SH-SY5Y (cell line): ENCODE measurements around the gene NCF4.

Source experiments
- GATA2 ChIP-seq: IDR thresholded peaks from 2 replicates; pipeline ENCODE4 v1.6.1; 2011; ENCODE audit warnings: mild to moderate bottlenecking, low read depth, low read length
- GATA3 ChIP-seq: IDR thresholded peaks from 2 replicates; pipeline ENCODE4 v1.6.1; 2011; ENCODE audit warnings: low read depth, mild to moderate bottlenecking, low read length, moderate library complexity

The NCF4 gene

DNA sequence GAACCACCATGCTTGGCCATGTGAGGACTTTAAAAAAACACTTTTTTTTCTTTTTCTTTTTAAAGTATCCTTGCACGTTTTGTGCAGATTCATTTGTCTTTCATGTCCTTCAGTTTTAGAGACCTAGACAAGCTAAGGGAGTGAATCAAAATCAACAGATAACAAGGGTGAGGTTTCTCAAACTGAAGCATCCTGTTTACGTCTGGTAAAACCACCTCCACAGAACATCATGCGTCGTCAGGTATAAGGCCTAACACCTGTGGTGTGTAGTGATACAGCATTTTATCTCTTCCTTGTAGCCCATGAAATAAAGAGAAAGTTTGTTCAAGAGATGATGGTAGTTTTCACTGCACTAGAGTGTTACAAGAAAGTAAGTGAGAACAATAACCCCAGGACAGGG, 26.4 kb downstream of the NCF4 start:
- no peak for TF ChIP-seq GATA3
- no peak for TF ChIP-seq GATA2

DNA sequence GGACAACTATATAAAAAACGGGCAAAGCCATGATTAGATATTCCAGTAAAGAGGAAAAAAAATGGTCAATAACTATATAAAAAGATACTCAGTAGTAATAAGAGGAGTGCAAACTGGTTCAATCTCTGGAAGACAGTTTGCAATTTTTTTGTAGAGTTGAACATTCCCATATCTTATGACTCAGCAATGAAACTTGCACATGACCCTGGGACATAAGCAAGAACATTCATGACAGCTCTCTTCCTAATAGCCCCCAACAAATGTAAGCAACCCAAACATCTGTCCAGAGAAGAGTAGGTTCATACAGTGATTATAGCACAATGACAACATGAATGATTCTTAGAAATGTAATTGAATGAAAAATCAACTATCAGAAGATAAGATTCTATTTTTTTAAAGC, 30.8 kb downstream of the NCF4 start:
- TF ChIP-seq GATA3 (no peak), GATA2 (no peak)

- TF ChIP-seq GATA2 (no peak), GATA3 (no peak)
These were observed 31.5 kb downstream of the NCF4 start for GRCh38 chr22:36892292-36892691.

- TF ChIP-seq GATA2 (no peak), GATA3 (no peak)
These were observed 32.5 kb downstream of the NCF4 start for GRCh38 chr22:36893262-36893661.

DNA sequence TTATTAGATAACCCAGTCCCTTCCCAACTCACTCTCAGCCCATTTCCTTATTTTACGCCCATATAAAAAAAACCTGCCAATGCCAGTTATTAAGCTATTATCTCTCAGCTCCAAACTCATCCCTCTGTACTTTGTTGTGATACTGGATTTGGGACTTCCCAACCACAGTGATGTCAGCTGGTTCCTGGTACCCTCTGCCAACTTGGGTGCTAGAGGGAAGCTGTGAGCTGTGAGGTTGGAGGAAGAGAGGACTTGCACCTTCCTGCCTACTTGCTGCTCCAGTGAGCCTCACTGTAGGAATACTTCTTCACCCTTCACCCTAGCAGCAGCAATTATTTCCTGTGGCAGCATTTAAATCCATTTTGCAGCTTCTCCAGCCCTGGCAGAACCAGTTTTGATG, 33.5 kb downstream of the NCF4 start:
- TF ChIP-seq GATA2 (no peak), GATA3 (no peak)

DNA sequence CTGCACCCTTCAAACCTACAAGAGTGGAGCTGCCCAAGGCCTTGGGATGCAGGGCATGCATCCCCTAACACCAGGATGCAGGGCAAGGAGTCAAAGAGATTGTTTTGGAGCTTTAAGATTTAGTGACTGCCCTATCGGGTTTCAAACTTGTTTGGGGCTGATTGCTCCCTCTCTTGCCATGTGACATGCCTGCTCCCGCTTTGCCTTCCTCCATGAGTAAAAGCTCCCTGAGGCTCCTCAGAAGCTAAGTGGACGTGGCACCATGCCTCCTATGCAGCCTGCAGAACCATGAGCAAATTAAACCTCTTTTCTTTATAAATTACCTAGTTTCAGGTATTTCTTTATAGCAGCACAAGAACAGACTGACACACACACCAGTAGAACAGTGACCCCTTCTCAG, 36.8 kb downstream of the NCF4 start:
- no peak for TF ChIP-seq GATA3
- TF ChIP-seq GATA2 = no peak

DNA sequence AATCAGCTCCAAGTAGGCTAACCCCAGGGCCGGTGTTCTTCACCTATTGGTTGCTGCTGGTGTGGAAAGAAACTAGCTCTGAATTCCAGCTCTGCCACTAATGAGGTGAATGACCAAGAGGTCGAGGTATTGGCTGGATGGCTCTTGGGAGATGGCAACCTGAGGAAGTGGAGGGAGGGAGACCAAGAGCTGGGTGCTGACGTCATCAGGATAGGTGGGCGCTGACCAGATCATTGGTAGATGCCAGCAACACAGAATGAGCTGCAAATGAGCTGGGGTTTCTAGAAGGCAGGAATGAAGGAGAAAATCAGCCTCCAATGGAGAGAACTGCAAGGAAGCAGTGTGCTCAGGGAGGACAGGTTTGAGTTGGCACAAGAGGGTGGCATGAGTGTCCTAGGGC, 37.9 kb downstream of the NCF4 start:
- TF ChIP-seq GATA3 (no peak), GATA2 (no peak)

GRCh38 chr22:36899498-36899897, 38.7 kb downstream of the NCF4 start:
- TF ChIP-seq GATA3 (no peak), GATA2 (no peak)

DNA sequence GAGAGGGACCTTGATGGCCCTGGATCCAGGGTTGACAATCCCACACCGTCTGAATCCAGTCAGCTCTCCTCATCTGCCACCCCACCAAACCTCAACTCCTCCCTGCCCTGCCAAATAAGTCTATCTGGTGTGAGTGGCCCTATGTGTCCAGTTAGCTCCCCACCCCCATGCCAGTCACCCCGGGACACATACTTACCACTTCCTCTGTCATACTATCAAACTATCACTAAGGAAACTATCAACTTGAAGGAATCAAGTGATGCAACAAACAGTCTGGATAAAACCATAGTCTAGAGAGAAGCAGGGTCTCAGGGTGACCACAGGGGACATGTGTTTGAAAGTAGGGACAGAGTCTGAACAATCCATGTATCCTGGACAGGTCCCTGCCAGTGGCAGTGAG, 39.4 kb downstream of the NCF4 start:
- TF ChIP-seq GATA3 (no peak), GATA2 (no peak)

- TF ChIP-seq GATA2 (no peak), GATA3 (no peak)
These were observed 40.1 kb downstream of the NCF4 start for GRCh38 chr22:36900880-36901279.

DNA sequence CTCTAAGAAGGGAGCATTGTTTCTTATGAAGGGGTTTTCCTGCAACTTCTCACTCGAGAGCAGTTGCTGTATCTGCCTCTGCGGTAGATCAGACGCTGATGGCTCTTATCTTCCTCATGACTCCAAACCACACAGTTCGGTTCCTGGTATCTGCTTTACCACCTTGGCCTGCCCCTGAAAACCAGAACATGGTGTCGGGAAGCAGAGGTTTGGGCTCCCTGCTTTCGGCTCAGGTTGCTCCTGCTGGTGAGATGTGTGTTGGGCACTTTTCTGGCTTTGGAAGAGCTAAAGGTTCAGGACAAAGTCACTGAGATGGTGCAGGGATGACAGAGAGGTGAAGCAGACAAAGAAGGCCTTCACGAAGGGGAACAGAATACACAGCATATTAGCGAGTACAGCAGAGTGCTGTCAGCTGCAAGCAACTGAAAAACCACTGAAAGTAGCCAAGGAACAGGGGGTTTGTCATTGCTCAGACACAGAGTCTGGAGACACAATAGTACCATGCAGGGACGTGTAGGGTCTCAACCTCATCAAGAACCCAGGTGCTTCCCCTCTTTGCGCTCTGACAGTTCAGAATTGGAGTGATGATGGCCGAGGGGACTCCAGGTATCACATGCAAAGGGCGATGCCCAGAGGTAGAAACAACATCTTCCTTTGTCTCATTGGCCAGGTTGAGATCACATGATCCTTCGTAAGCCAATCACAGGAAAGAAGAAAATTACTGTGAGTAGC, 40.8 kb downstream of the NCF4 start:
- no peak for TF ChIP-seq GATA3
- no peak for TF ChIP-seq GATA2

- no peak for TF ChIP-seq GATA2
- TF ChIP-seq GATA3 = no peak
These were observed 41.5 kb downstream of the NCF4 start for GRCh38 chr22:36902143-36902926.

DNA sequence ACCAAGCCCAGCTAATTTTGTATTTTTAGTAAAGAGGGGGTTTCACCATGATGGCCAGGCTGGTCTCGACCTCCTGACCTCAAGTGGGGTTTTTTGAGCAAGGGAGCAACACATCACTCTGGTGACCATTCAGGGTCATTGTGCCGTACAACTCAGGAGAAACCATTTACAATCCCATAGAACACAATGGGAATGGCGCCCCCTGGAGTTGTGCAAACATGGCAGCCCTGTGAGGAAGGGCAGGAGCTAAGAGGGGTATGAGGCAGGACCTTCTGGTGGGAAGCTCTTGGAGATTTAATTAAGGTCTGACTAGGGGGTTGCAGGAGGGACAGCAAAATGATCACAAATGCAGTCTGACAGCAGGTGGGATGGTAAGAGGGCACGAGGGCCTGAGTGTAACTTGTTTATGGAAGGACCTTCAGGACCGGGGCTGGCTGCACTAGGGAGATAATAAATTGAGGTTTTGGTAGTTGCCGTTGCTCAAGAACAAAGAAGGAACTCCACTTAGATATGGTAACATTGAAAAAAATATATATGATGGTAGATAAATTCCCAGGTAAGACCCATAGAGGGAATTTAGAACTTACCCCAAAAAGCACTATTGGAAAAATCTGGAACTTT, 43.6 kb downstream of the NCF4 start:
- no peak for TF ChIP-seq GATA3
- TF ChIP-seq GATA2 = no peak

DNA sequence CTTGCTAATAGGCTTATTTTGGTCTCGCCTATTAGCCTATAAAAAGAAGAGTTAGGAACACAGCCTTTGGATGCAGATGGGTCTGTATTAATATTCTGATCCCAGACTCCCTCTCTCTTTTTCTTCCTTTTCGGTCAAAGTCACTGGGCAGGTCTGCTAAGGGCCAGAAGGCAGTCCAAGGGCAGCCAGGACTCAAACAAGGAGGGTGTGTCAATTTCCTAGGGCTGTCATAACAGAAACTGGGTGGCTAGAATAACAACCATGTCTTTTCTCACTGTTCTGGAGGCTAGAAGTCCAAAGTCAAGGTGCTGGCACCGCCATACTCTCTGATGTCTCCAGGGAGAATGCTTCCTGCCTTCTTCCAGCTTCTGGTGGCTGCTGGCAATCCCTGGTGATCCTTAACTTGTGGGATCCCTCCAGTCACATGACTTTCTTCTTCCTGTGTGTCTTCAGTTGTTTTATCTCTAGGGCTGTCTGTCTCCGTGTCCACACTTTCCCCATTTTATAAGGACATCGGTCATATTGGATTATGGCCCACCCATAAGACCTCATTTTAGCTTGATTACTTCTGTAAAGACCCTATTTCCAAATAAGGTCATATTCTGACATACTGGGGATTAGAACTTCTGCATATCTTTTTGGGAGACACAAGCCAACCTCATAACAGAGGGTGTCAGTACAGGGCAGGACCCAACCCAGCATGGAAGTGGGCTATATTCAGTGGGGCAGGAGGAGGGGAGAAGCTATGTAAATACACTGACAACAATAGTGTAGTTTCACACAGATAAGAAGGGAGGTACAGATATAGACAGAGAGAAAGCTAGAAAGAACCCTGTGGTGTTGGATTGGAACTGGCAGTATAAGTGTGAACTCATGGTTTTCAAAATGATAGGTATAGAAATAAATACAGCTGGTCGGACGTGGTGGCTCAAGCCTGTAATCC, 46.7 kb downstream of the NCF4 start:
- TF ChIP-seq GATA2 (no peak), GATA3 (no peak)

- TF ChIP-seq GATA2 (no peak), GATA3 (no peak)
These were observed 49.7 kb downstream of the NCF4 start for GRCh38 chr22:36910461-36910860.
